Hepatocyte (in vitro differentiated cells): ENCODE measurements around the gene IL27RA.

Source experiments
- EZH2 ChIP-seq: fragments of 200-600 bp; sonication (generic); IDR thresholded peaks from 2 replicates; pipeline ENCODE4 v1.6.1; 2016; ENCODE audit warnings: antibody characterized with exemption, mild to moderate bottlenecking, borderline replicate concordance
- TF ChIP-seq, protein P1 (sequence below): fragments of 200-600 bp; sonication (generic); IDR thresholded peaks from 2 replicates; pipeline ENCODE4 v1.5.1; 2016; ENCODE audit warnings: antibody characterized with exemption, mild to moderate bottlenecking; ENCODE audit not compliant: poor library complexity

DNA sequence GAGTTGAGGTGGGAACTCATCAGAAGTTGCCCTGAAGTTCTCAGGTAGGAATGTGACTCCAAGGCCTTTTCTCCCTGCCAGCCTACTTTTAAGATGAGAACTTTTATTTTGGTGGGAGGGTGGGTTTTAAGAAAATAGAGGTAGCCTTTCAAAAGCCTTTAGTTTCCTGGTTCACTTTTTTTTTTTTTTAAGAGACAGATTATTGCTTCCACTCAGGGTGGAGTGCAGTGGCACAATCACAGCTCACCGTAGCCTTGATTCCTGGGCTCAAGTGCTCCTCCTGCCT lies 51.1 kb downstream of the IL27RA start:
- no peak for TF ChIP-seq EZH2
- TF ChIP-seq, protein P1, sequence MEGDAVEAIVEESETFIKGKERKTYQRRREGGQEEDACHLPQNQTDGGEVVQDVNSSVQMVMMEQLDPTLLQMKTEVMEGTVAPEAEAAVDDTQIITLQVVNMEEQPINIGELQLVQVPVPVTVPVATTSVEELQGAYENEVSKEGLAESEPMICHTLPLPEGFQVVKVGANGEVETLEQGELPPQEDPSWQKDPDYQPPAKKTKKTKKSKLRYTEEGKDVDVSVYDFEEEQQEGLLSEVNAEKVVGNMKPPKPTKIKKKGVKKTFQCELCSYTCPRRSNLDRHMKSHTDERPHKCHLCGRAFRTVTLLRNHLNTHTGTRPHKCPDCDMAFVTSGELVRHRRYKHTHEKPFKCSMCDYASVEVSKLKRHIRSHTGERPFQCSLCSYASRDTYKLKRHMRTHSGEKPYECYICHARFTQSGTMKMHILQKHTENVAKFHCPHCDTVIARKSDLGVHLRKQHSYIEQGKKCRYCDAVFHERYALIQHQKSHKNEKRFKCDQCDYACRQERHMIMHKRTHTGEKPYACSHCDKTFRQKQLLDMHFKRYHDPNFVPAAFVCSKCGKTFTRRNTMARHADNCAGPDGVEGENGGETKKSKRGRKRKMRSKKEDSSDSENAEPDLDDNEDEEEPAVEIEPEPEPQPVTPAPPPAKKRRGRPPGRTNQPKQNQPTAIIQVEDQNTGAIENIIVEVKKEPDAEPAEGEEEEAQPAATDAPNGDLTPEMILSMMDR: no peak
